Stimulated activated CD4-positive, alpha-beta T cell treated with anti-CD3 and anti-CD28 coated beads, Interleukin-1b, Interleukin-23, amount 100 ng/mL, for 4 hours (primary cell): ENCODE results near the gene PTGER1.
"Not testable (repeated sequence)": the region's sequence is repeated elsewhere in the genome, so short reads cannot be mapped to it uniquely, and the experiment has no call there.

Experiments used
- DNase-seq, 2 donors: peaks; one replicate each; pipeline ENCODE4 v3.0.0-alpha.2; 2020; ENCODE audit warnings: low read depth in 2 of 2

PTGER1 gene

GRCh38 chr19:14474827-14475226 lies 327 bp downstream of the PTGER1 start:
- no peak for DNase-seq

GRCh38 chr19:14473978-14474578 lies 1.1 kb downstream of the PTGER1 start:
- no peak for DNase-seq

- no peak for DNase-seq
Measured at GRCh38 chr19:14473073-14473977, 1.8 kb downstream of the PTGER1 start.

GRCh38 chr19:14472202-14472938 lies 2.8 kb downstream of the PTGER1 start:
- peak; percentile 89 to 91 for DNase-seq

GRCh38 chr19:14471436-14472187 lies 3.5 kb downstream of the PTGER1 start:
- DNase-seq: no peak

GRCh38 chr19:14470031-14470876 lies 4.9 kb downstream of the PTGER1 start:
- no peak for DNase-seq

GRCh38 chr19:14467816-14468215 lies 7.3 kb downstream of the PTGER1 start:
- no peak for DNase-seq

- no peak for DNase-seq
Measured at GRCh38 chr19:14467391-14467790, 7.8 kb downstream of the PTGER1 start.

GRCh38 chr19:14463747-14464146 lies 11.4 kb downstream of the PTGER1 start:
- DNase-seq: no peak

GRCh38 chr19:14462401-14462800 lies 12.8 kb downstream of the PTGER1 start:
- not testable (repeated sequence) for DNase-seq

GRCh38 chr19:14460935-14461334 lies 14.2 kb downstream of the PTGER1 start:
- no peak for DNase-seq

GRCh38 chr19:14459703-14460102 lies 15.5 kb downstream of the PTGER1 start:
- DNase-seq: no peak

- DNase-seq: not testable (repeated sequence)
Measured at GRCh38 chr19:14452303-14452702, 22.9 kb downstream of the PTGER1 start.

GRCh38 chr19:14450876-14451275 lies 24.3 kb downstream of the PTGER1 start:
- DNase-seq: no peak

GRCh38 chr19:14450168-14450874 lies 24.8 kb downstream of the PTGER1 start:
- DNase-seq: peak in 1 of 2 donors; percentile 52

GRCh38 chr19:14449321-14449720 lies 25.8 kb downstream of the PTGER1 start:
- no peak for DNase-seq

- no peak for DNase-seq
Measured at GRCh38 chr19:14446336-14447036, 28.7 kb downstream of the PTGER1 start.

GRCh38 chr19:14443632-14444216 lies 31.4 kb downstream of the PTGER1 start:
- DNase-seq: no peak
